Measurements from ENCODE around the gene PRRG1.
A peak's percentile ranks its signal among the peaks of the same experiment; 100 is the strongest.

PRRG1 gene

DNA sequence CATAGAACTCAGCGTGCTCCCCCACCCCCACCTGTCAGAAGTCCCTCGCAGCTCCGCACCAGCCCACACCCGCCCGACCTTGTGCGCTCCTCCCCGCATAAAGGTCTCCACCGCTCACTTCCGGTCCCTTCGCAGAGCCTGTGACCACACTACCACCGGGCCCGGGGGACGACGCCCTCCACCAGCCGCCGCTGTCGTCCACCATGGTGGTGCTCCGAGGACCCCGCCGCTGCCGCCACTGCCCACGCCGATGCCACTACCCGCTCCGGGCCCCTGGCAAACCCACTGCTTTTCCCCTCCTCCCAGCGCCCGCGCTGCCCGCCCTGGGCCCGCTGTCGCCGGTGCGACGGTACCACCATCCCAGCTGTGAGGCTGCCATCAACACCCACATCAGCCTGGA is 142.5 kb downstream of the PRRG1 start:
- TF ChIP-seq USF1 (IDR thresholded peaks at IDR 0.05), result no peak
- no peak for TF ChIP-seq EP300 (IDR thresholded peaks at IDR 0.05; ENCODE audit: borderline replicate concordance)
- TF ChIP-seq ZBTB7A (IDR thresholded peaks at IDR 0.05; ENCODE audit: low read depth), result no peak

DNA sequence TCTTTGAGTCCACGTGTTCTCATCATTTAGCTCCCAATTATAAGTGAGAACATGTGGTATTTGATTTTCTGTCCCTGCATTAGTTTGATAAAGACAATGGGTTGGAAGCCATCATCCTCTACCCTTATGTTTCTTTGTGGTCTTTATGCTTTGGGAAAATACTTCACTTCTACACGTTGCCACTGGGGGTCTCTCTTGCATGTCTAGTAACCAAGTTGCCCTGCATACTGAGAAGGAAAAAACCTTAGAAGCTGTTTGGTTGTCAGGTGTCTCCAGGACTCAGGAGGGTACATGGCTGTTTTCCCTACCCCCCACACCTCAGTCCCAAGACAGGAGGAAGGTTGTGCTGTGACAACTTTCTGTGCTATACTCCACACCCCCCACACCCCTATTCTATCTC is 146.6 kb downstream of the PRRG1 start:
- peak; percentile 22; the same call in 1 of the 2 replicates for TF ChIP-seq RAD21 (IDR thresholded peaks at IDR 0.05; ENCODE audit: low read depth)

DNA sequence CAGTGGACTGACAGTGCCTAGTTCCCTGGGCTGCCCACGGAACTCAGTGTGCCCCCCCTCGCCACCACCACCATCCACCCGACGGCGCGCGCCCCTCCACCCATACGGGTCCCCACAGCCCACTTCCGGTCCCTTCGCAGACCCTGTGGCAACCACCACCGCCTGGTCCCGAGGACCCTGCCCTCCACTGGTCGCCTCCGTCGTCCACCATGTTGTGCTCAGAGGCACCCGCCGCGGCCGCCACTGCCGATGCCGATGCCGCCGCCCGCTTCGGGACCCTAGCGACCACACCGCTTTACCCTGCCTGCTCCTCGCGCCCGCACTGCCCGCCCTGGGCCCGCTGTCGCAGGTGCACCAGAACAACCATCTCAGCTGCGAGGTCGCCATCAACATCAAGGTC is 155.8 kb downstream of the PRRG1 start:
- TF ChIP-seq TCF12 (IDR thresholded peaks at IDR 0.05; ENCODE audit: low read depth) (no peak), NFIC (IDR thresholded peaks at IDR 0.05) (no peak), RAD21 (IDR thresholded peaks at IDR 0.05; ENCODE audit: low read depth) (no peak), FOXM1 (IDR thresholded peaks at IDR 0.05; ENCODE audit: borderline replicate concordance, low read depth) (no peak), CREB1 (IDR thresholded peaks at IDR 0.05; ENCODE audit: low read depth) (no peak), TEAD4 (IDR thresholded peaks at IDR 0.05) (no peak), CEBPB (IDR thresholded peaks at IDR 0.05) (no peak), EGR1 (IDR thresholded peaks at IDR 0.05) (no peak), ZBTB7A (IDR thresholded peaks at IDR 0.05; ENCODE audit: low read depth) (no peak), TAF1 (IDR thresholded peaks at IDR 0.05; ENCODE audit: low read depth) (no peak), EP300 (IDR thresholded peaks at IDR 0.05; ENCODE audit: borderline replicate concordance) (no peak), USF1 (IDR thresholded peaks at IDR 0.05) (no peak), YY1 (IDR thresholded peaks at IDR 0.05; ENCODE audit: low read depth) (no peak)
- TF ChIP-seq, protein P1, sequence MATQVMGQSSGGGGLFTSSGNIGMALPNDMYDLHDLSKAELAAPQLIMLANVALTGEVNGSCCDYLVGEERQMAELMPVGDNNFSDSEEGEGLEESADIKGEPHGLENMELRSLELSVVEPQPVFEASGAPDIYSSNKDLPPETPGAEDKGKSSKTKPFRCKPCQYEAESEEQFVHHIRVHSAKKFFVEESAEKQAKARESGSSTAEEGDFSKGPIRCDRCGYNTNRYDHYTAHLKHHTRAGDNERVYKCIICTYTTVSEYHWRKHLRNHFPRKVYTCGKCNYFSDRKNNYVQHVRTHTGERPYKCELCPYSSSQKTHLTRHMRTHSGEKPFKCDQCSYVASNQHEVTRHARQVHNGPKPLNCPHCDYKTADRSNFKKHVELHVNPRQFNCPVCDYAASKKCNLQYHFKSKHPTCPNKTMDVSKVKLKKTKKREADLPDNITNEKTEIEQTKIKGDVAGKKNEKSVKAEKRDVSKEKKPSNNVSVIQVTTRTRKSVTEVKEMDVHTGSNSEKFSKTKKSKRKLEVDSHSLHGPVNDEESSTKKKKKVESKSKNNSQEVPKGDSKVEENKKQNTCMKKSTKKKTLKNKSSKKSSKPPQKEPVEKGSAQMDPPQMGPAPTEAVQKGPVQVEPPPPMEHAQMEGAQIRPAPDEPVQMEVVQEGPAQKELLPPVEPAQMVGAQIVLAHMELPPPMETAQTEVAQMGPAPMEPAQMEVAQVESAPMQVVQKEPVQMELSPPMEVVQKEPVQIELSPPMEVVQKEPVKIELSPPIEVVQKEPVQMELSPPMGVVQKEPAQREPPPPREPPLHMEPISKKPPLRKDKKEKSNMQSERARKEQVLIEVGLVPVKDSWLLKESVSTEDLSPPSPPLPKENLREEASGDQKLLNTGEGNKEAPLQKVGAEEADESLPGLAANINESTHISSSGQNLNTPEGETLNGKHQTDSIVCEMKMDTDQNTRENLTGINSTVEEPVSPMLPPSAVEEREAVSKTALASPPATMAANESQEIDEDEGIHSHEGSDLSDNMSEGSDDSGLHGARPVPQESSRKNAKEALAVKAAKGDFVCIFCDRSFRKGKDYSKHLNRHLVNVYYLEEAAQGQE (IDR thresholded peaks at IDR 0.05; ENCODE audit: low read depth), result no peak
- TF ChIP-seq, protein P2, sequence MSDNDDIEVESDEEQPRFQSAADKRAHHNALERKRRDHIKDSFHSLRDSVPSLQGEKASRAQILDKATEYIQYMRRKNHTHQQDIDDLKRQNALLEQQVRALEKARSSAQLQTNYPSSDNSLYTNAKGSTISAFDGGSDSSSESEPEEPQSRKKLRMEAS (IDR thresholded peaks at IDR 0.05), result no peak
